Mesenchymal stem cell (in vitro differentiated cells and primary cell): ENCODE measurements around the gene EYA4.

Source experiments
- DNase-seq: peaks from one replicate; pipeline ENCODE4 v3.0.0-alpha.2; 2013
- H2AFZ ChIP-seq: one replicate; pipeline ENCODE4 v1.6.1; 2013; ENCODE audit warnings: low read depth, mild to moderate bottlenecking, control low read depth, inconsistent platforms, low read length, moderate library complexity
- H2AK5ac ChIP-seq: 2 replicates; pipeline ENCODE4 v1.6.1; 2013; ENCODE audit warnings: low read length, moderate library complexity, mild to moderate bottlenecking, inconsistent platforms; ENCODE audit not compliant: severe bottlenecking
- H2BK120ac ChIP-seq: one replicate; pipeline ENCODE4 v1.6.1; 2013; ENCODE audit warnings: low read depth, mild to moderate bottlenecking, inconsistent platforms, low read length, moderate library complexity
- H2BK12ac ChIP-seq, 2 experiments: one replicate each; pipeline ENCODE4 v1.6.1; 2013; ENCODE audit warnings: inconsistent platforms in 2 of 2, low read length in 2 of 2, mild to moderate bottlenecking in 2 of 2, moderate library complexity in 2 of 2, control low read depth in 1 of 2
- H2BK15ac ChIP-seq: one replicate; pipeline ENCODE4 v1.6.1; 2013; ENCODE audit warnings: mild to moderate bottlenecking, low read depth, inconsistent platforms; ENCODE audit not compliant: poor library complexity, severe bottlenecking
- H2BK5ac ChIP-seq: 2 replicates; pipeline ENCODE4 v1.6.1; 2013; ENCODE audit warnings: low read depth, mild to moderate bottlenecking, low read length, control low read depth, inconsistent platforms; ENCODE audit not compliant: poor library complexity, severe bottlenecking
- H3K14ac ChIP-seq, 2 experiments: one replicate each; pipeline ENCODE4 v1.6.1; 2013; ENCODE audit warnings: inconsistent platforms in 2 of 2, low read length in 2 of 2, control low read depth in 1 of 2, mild to moderate bottlenecking in 1 of 2, moderate library complexity in 1 of 2
- H3K18ac ChIP-seq, 2 experiments: one replicate each; pipeline ENCODE4 v1.6.1; 2013; ENCODE audit warnings: inconsistent platforms in 2 of 2, low read length in 2 of 2, control low read depth in 1 of 2, low read depth in 1 of 2, mild to moderate bottlenecking in 1 of 2
- H3K23ac ChIP-seq, 2 experiments: one replicate each; pipeline ENCODE4 v1.6.1; 2013; ENCODE audit warnings: inconsistent platforms in 2 of 2, low read length in 2 of 2, mild to moderate bottlenecking in 2 of 2, moderate library complexity in 2 of 2, control low read depth in 1 of 2
- H3K27ac ChIP-seq: 2 replicates; pipeline ENCODE4 v1.5.1; 2013; ENCODE audit warnings: mild to moderate bottlenecking, moderate library complexity, low read length, control low read depth, inconsistent platforms; ENCODE audit not compliant: poor library complexity, severe bottlenecking
- H3K27me3 ChIP-seq, 2 experiments: 2 replicates each; pipeline versions ENCODE4 v1.6.1 to v1.7.0; 2013; ENCODE audit warnings: low read length in 2 of 2, mild to moderate bottlenecking in 2 of 2, moderate library complexity in 2 of 2, control low read depth in 1 of 2, inconsistent platforms in 1 of 2; ENCODE audit not compliant: control insufficient read depth in 1 of 2, insufficient read depth in 1 of 2
- H3K36me3 ChIP-seq, 2 experiments: 2 replicates each; pipeline versions ENCODE4 v1.6.1 to v1.7.0; 2013; ENCODE audit warnings: low read length in 2 of 2, control low read depth in 1 of 2, inconsistent platforms in 1 of 2, low read depth in 1 of 2, mild to moderate bottlenecking in 1 of 2; ENCODE audit not compliant: insufficient read depth in 2 of 2, control insufficient read depth in 1 of 2
- H3K4ac ChIP-seq, 2 experiments: one replicate each; pipeline ENCODE4 v1.6.1; 2013; ENCODE audit warnings: inconsistent platforms in 2 of 2, low read length in 2 of 2, mild to moderate bottlenecking in 2 of 2, moderate library complexity in 2 of 2, control low read depth in 1 of 2, low read depth in 1 of 2
- H3K4me1 ChIP-seq: 2 replicates; pipeline ENCODE4 v1.6.1; 2013; ENCODE audit warnings: low read depth, low read length, control low read depth; ENCODE audit not compliant: control insufficient read depth, insufficient read depth
- H3K4me2 ChIP-seq: 2 replicates; pipeline ENCODE4 v1.6.1; 2013; ENCODE audit warnings: low read length, mild to moderate bottlenecking, inconsistent platforms; ENCODE audit not compliant: poor library complexity, severe bottlenecking
- H3K4me3 ChIP-seq, 2 experiments: 2 replicates each; pipeline versions ENCODE4 v1.5.1 to v1.7.0; 2013; ENCODE audit warnings: low read length in 2 of 2, mild to moderate bottlenecking in 2 of 2, control low read depth in 1 of 2, low read depth in 1 of 2; ENCODE audit not compliant: insufficient read depth in 1 of 2
- H3K79me1 ChIP-seq: replicated peaks from 2 replicates; pipeline ENCODE4 v1.6.1; 2013; ENCODE audit warnings: mild to moderate bottlenecking, control low read depth, low read length, inconsistent platforms; ENCODE audit not compliant: poor library complexity, severe bottlenecking
- H3K9ac ChIP-seq: 2 replicates; pipeline ENCODE4 v1.7.0; 2013; ENCODE audit warnings: mild to moderate bottlenecking, low read length, moderate library complexity
- H3K9me3 ChIP-seq: 2 replicates; pipeline ENCODE4 v1.7.0; 2013; ENCODE audit warnings: mild to moderate bottlenecking, low read length; ENCODE audit not compliant: control insufficient read depth
- H4K8ac ChIP-seq: one replicate; pipeline ENCODE4 v1.6.1; 2013; ENCODE audit warnings: inconsistent platforms, mild to moderate bottlenecking, low read length, moderate library complexity
- H4K91ac ChIP-seq: one replicate; pipeline ENCODE4 v1.6.1; 2013; ENCODE audit warnings: mild to moderate bottlenecking, low read length, inconsistent platforms
- WGBS: methylation state at CpG from one replicate; pipeline ENCODE4 v1.1.7; 2013; ENCODE audit warnings: mixed read lengths; 5-methylcytosine and 5-hydroxymethylcytosine counted together

Gene EYA4

GRCh38 chr6:133467982-133468380 is 226.8 kb downstream of the EYA4 start:
- Histone ChIP-seq H3K4me3 (no peak overlapping the region), H2BK12ac (no peak overlapping the region), H2BK120ac (no peak overlapping the region), H3K4ac (no peak overlapping the region), H3K27me3 (no peaks in the 10 kb centered on the region), H3K79me1 (no peaks in the 10 kb centered on the region), H3K23ac (no peak overlapping the region), H2BK5ac (no peak overlapping the region), H3K18ac (no peak overlapping the region), H3K14ac (no peak overlapping the region), H3K9ac (no peak overlapping the region), H3K9me3 (no peaks in the 10 kb centered on the region), H3K4me2 (no peak overlapping the region), H3K36me3 (no peaks in the 10 kb centered on the region), H2AK5ac (no peak overlapping the region), H4K91ac (no peak overlapping the region), H3K27ac (no peak overlapping the region), H2BK15ac (no peak overlapping the region), H4K8ac (no peak overlapping the region), H2AFZ (no peak overlapping the region), H3K4me1 (no peaks in the 10 kb centered on the region)
- WGBS = 100% methylated on average over 1 of the region's 2 CpGs
- no peak for DNase-seq

GRCh38 chr6:133468591-133468990 is 227.4 kb downstream of the EYA4 start:
- Histone ChIP-seq H4K8ac (no peak overlapping the region), H2BK120ac (no peak overlapping the region), H3K79me1 (no peaks in the 10 kb centered on the region), H2AFZ (no peak overlapping the region), H2BK5ac (no peak overlapping the region), H3K36me3 (no peaks in the 10 kb centered on the region), H3K14ac (no peak overlapping the region), H2AK5ac (no peak overlapping the region), H3K18ac (no peak overlapping the region), H3K9ac (no peak overlapping the region), H2BK15ac (no peak overlapping the region), H4K91ac (no peak overlapping the region), H3K27me3 (no peaks in the 10 kb centered on the region), H3K4me3 (no peak overlapping the region), H3K4ac (no peak overlapping the region), H3K4me1 (no peaks in the 10 kb centered on the region), H3K27ac (no peak overlapping the region), H3K23ac (no peak overlapping the region), H2BK12ac (no peak overlapping the region), H3K4me2 (no peak overlapping the region), H3K9me3 (no peaks in the 10 kb centered on the region)
- 94% methylated on average over 8 of the region's 8 CpGs for WGBS
- no peak for DNase-seq

- Histone ChIP-seq H2AK5ac (no peak overlapping the region), H3K4me3 (no peak overlapping the region), H2BK15ac (no peak overlapping the region), H2BK120ac (no peak overlapping the region), H3K79me1 (no peaks in the 10 kb centered on the region), H3K4me1 (no peaks in the 10 kb centered on the region), H3K23ac (no peak overlapping the region), H3K27ac (no peak overlapping the region), H4K8ac (no peak overlapping the region), H2AFZ (no peak overlapping the region), H3K18ac (no peak overlapping the region), H4K91ac (no peak overlapping the region), H3K27me3 (no peaks in the 10 kb centered on the region), H3K4me2 (no peak overlapping the region), H3K9ac (no peak overlapping the region), H3K9me3 (no peaks in the 10 kb centered on the region), H3K14ac (no peak overlapping the region), H2BK12ac (no peak overlapping the region), H3K4ac (no peak overlapping the region), H3K36me3 (no peaks in the 10 kb centered on the region), H2BK5ac (no peak overlapping the region)
- 100% methylated on average over 1 of the region's 2 CpGs for WGBS
- DNase-seq = no peak
Measured at GRCh38 chr6:133474516-133474915, 233.4 kb downstream of the EYA4 start.

GRCh38 chr6:133478673-133479072 is 237.5 kb downstream of the EYA4 start:
- no peak overlapping the region for H3K23ac ChIP-seq
- no peak overlapping the region for H2BK15ac ChIP-seq

More at GRCh38 chr6:133478673-133479072, 237.5 kb downstream of the EYA4 start:
- no peak overlapping the region for H3K4me2 ChIP-seq
- H2AFZ ChIP-seq = no peak overlapping the region
- no peak overlapping the region for H3K27ac ChIP-seq
- no peaks in the 10 kb centered on the region for H3K27me3 ChIP-seq
- no peak overlapping the region for H4K8ac ChIP-seq
- no peak for DNase-seq
- H3K36me3 ChIP-seq = no peaks in the 10 kb centered on the region
- no peaks in the 10 kb centered on the region for H3K4me1 ChIP-seq
- H4K91ac ChIP-seq = no peak overlapping the region
- no peak overlapping the region for H2BK5ac ChIP-seq
- H3K9ac ChIP-seq = no peak overlapping the region
- 90% methylated on average over 2 of the region's 2 CpGs for WGBS
- no peak overlapping the region for H3K4me3 ChIP-seq
- H2AK5ac ChIP-seq = no peak overlapping the region
- no peaks in the 10 kb centered on the region for H3K9me3 ChIP-seq
- H2BK120ac ChIP-seq = no peak overlapping the region
- H2BK12ac ChIP-seq = no peak overlapping the region
- no peak overlapping the region for H3K14ac ChIP-seq
- H3K4ac ChIP-seq = no peak overlapping the region
- no peak overlapping the region for H3K18ac ChIP-seq
- no peaks in the 10 kb centered on the region for H3K79me1 ChIP-seq
